H1 (cell line): ENCODE measurements around the gene CUEDC1. TPM values are rescaled to one million over a fixed set of nuclear protein-coding genes. Genes with fewer than 3 reads are reported as not detected.

Experiments
- CTCF ChIA-PET: fragments of 300-600 bp; sonication (Branson Sonifier 250); formaldehyde crosslinking; loops from one replicate; lab custom pipeline; 2021; ENCODE audit not compliant: partially characterized antibody; lab: Charles Lee
- POLR2A ChIA-PET: fragments of 300-600 bp; sonication (Branson Sonifier 250); formaldehyde crosslinking; loops from one replicate; lab custom pipeline; 2021; ENCODE audit warnings: inconsistent platforms; ENCODE audit not compliant: partially characterized antibody; lab: Charles Lee
- DNase-seq, 2 experiments: peaks; one replicate each; pipeline versions ENCODE4 v3.0.0 to v3.0.0-alpha.2; 2010 to 2022; ENCODE audit warnings: low spot score in 2 of 2, low read depth in 1 of 2, mixed read lengths in 1 of 2
- FAIRE-seq: peaks from 2 replicates; lab custom pipeline; 2011; peaks lifted over from hg19 to GRCh38; lab: Jason Lieb, UNC
- H2AFZ ChIP-seq: 2 replicates; pipeline ENCODE4 v1.8.1; 2012; ENCODE audit warnings: low read length, inconsistent platforms
- H2AK5ac ChIP-seq: 2 replicates; pipeline ENCODE4 v1.6.1; 2013; ENCODE audit warnings: low read depth, low read length
- H2BK120ac ChIP-seq: replicated peaks from 2 replicates; pipeline ENCODE3; 2013; ENCODE audit warnings: low read depth, low read length, inconsistent platforms
- H2BK12ac ChIP-seq: 2 replicates; pipeline ENCODE4 v1.6.1; 2013; ENCODE audit warnings: low read depth, low read length
- H2BK15ac ChIP-seq: 2 replicates; pipeline ENCODE4 v1.6.1; 2013; ENCODE audit warnings: low read length
- H2BK20ac ChIP-seq: 2 replicates; pipeline ENCODE4 v1.6.1; 2013; ENCODE audit warnings: low read length
- H2BK5ac ChIP-seq: 2 replicates; pipeline ENCODE4 v1.6.1; 2013; ENCODE audit warnings: low read depth, low read length
- H3K14ac ChIP-seq: 2 replicates; pipeline ENCODE4 v1.6.1; 2013; ENCODE audit warnings: inconsistent platforms; ENCODE audit not compliant: insufficient read length
- H3K18ac ChIP-seq: 2 replicates; pipeline ENCODE4 v1.6.1; 2013; ENCODE audit warnings: low read length; ENCODE audit errors: extremely low read depth
- H3K23ac ChIP-seq: 2 replicates; pipeline ENCODE4 v1.6.1; 2013; ENCODE audit warnings: inconsistent platforms; ENCODE audit not compliant: insufficient read length
- H3K23me2 ChIP-seq: 2 replicates; pipeline ENCODE4 v1.6.1; 2013; ENCODE audit warnings: low read depth, low read length
- H3K27ac ChIP-seq: 2 replicates; pipeline ENCODE4 v1.6.1; 2011; ENCODE audit warnings: low read depth, low read length, inconsistent platforms
- H3K27me3 ChIP-seq, 4 experiments: replicated peaks in 1 of 4; 1 replicate in 1 of 4; 2 replicates in 3 of 4; pipeline versions ENCODE4 v1.6.1 to v1.8.1; 2011 to 2013; ENCODE audit warnings: low read length in 3 of 4, mild to moderate bottlenecking in 3 of 4, inconsistent platforms in 2 of 4, mixed read lengths in 2 of 4, moderate library complexity in 1 of 4; ENCODE audit not compliant: control insufficient read depth in 3 of 4, insufficient read depth in 3 of 4; ENCODE audit errors: extremely low read depth in 1 of 4
- H3K36me3 ChIP-seq, 4 experiments: 2 replicates each; pipeline versions ENCODE4 v1.6.1 to v1.8.1; 2011 to 2013; ENCODE audit warnings: mild to moderate bottlenecking in 4 of 4, low read length in 3 of 4, moderate library complexity in 2 of 4, control low read depth in 1 of 4, inconsistent platforms in 1 of 4; ENCODE audit not compliant: insufficient read depth in 4 of 4, control insufficient read depth in 2 of 4
- H3K4ac ChIP-seq: replicated peaks from 2 replicates; pipeline ENCODE3; 2013; ENCODE audit warnings: low read length, low read depth, mixed read lengths, inconsistent platforms; ENCODE audit not compliant: insufficient read length
- H3K4me1 ChIP-seq, 4 experiments: replicated peaks in 1 of 4; 1 replicate in 1 of 4; 2 replicates in 3 of 4; pipeline versions ENCODE4 v1.6.1 to v1.8.1; 2011 to 2013; ENCODE audit warnings: low read length in 3 of 4, inconsistent platforms in 2 of 4, mixed read lengths in 1 of 4; ENCODE audit not compliant: insufficient read depth in 4 of 4, control insufficient read depth in 3 of 4
- H3K4me2 ChIP-seq, 2 experiments: 2 replicates each; pipeline versions ENCODE4 v1.6.1 to v1.8.1; 2011 to 2013; ENCODE audit warnings: low read depth in 2 of 2, low read length in 2 of 2, control low read depth in 1 of 2, inconsistent platforms in 1 of 2, mild to moderate bottlenecking in 1 of 2; ENCODE audit not compliant: insufficient read depth in 1 of 2
- H3K4me3 ChIP-seq, 4 experiments: fragments of 200-600, 300-600 bp in 1 of 4; sonication (generic), shearing (Covaris generic), sonication (Bioruptor Twin) in 1 of 4; 2 replicates each; pipeline versions ENCODE4 v1.5.1 to v1.8.1; 2011 to 2016; ENCODE audit warnings: low read length in 4 of 4, low read depth in 3 of 4, control low read depth in 2 of 4, inconsistent platforms in 2 of 4, mild to moderate bottlenecking in 2 of 4, mixed read lengths in 1 of 4, moderate library complexity in 1 of 4; ENCODE audit not compliant: insufficient read depth in 2 of 4; ENCODE audit errors: extremely low read depth in 1 of 4
- H3K56ac ChIP-seq: replicated peaks from 2 replicates; pipeline ENCODE3; 2013; ENCODE audit warnings: low read depth, mild to moderate bottlenecking, mixed read lengths, low read length, inconsistent platforms; ENCODE audit not compliant: insufficient read length
- H3K79me1 ChIP-seq: 2 replicates; pipeline ENCODE4 v1.6.1; 2013; ENCODE audit warnings: low read depth, low read length, control low read depth
- H3K79me2 ChIP-seq, 2 experiments: 2 replicates each; pipeline versions ENCODE4 v1.6.1 to v1.8.1; 2012 to 2013; ENCODE audit warnings: low read length in 2 of 2, mild to moderate bottlenecking in 2 of 2, inconsistent platforms in 1 of 2; ENCODE audit not compliant: insufficient read depth in 2 of 2, control insufficient read depth in 1 of 2
- H3K9ac ChIP-seq, 4 experiments: replicated peaks in 1 of 4; 1 replicate in 1 of 4; 2 replicates in 3 of 4; pipeline versions ENCODE4 v1.6.1 to v1.8.1; 2011 to 2013; ENCODE audit warnings: low read depth in 3 of 4, low read length in 3 of 4, control low read depth in 2 of 4, mild to moderate bottlenecking in 2 of 4, moderate library complexity in 2 of 4, inconsistent platforms in 1 of 4; ENCODE audit errors: extremely low read depth in 1 of 4
- H3K9me3 ChIP-seq, 2 experiments: 2 replicates each; pipeline versions ENCODE4 v1.6.1 to v1.8.1; 2012 to 2013; ENCODE audit warnings: mild to moderate bottlenecking in 2 of 2, moderate library complexity in 2 of 2, control low read depth in 1 of 2, inconsistent platforms in 1 of 2, low read depth in 1 of 2, low read length in 1 of 2, mixed read lengths in 1 of 2; ENCODE audit not compliant: insufficient read depth in 2 of 2
- H4K20me1 ChIP-seq, 2 experiments: replicated peaks in 1 of 2; 2 replicates each; pipeline versions ENCODE3 to v1.8.1; 2011 to 2013; ENCODE audit warnings: inconsistent platforms in 2 of 2, low read length in 2 of 2, mild to moderate bottlenecking in 1 of 2; ENCODE audit not compliant: insufficient read depth in 2 of 2, control insufficient read depth in 1 of 2
- H4K5ac ChIP-seq: 2 replicates; pipeline ENCODE4 v1.6.1; 2013; ENCODE audit warnings: low read length, low read depth, mixed read lengths, inconsistent platforms; ENCODE audit not compliant: insufficient read length
- H4K8ac ChIP-seq: 2 replicates; pipeline ENCODE4 v1.8.0; 2013; ENCODE audit warnings: mild to moderate bottlenecking, moderate library complexity, low read length, inconsistent platforms; ENCODE audit not compliant: insufficient read depth; ENCODE audit errors: extremely low read depth
- H4K91ac ChIP-seq: replicated peaks from 2 replicates; pipeline ENCODE3; 2013; ENCODE audit warnings: low read length, mixed read lengths, inconsistent platforms; ENCODE audit not compliant: insufficient read length
- CBX8 ChIP-seq: fragments of 300-800, 300-1000 bp; sonication (generic); IDR thresholded peaks from 2 replicates; pipeline ENCODE4 v1.7.1; 2016; ENCODE audit warnings: low read depth, low read length, borderline replicate concordance
- CTCF ChIP-seq, 3 experiments: IDR thresholded peaks; 1 replicate in 2 of 3; 2 replicates in 1 of 3; pipeline versions ENCODE4 v1.5.1 to v1.6.1; 2011; ENCODE audit warnings: low read length in 3 of 3, mild to moderate bottlenecking in 3 of 3, inconsistent platforms in 2 of 3, low read depth in 1 of 3, moderate library complexity in 1 of 3; ENCODE audit not compliant: insufficient read depth in 1 of 3; ENCODE audit errors: control extremely low read depth in 1 of 3
- EP300 ChIP-seq, 2 experiments: IDR thresholded peaks; 1 replicate in 1 of 2; 2 replicates in 1 of 2; pipeline ENCODE4 v1.6.1; 2011 to 2012; ENCODE audit warnings: low read depth in 2 of 2, low read length in 2 of 2, mild to moderate bottlenecking in 2 of 2, borderline replicate concordance in 1 of 2, inconsistent platforms in 1 of 2, moderate library complexity in 1 of 2
- POLR2A ChIP-seq, 2 experiments: IDR thresholded peaks; 1 replicate in 1 of 2; 2 replicates in 1 of 2; pipeline ENCODE4 v1.6.1; 2011; ENCODE audit warnings: low read depth in 2 of 2, low read length in 2 of 2, mild to moderate bottlenecking in 2 of 2; ENCODE audit errors: control extremely low read depth in 1 of 2
- POLR2AphosphoS5 ChIP-seq: IDR thresholded peaks from 2 replicates; pipeline ENCODE4 v1.6.1; 2011; ENCODE audit warnings: low read depth, low read length
- SIRT6 ChIP-seq: IDR thresholded peaks from one replicate; pipeline ENCODE4 v1.7.1; 2012; ENCODE audit warnings: low read length, inconsistent platforms
- SP1 ChIP-seq: IDR thresholded peaks from 2 replicates; pipeline ENCODE4 v1.6.1; 2011; ENCODE audit warnings: low read depth, low read length
- SP2 ChIP-seq: IDR thresholded peaks from 2 replicates; pipeline ENCODE4 v1.6.1; 2012; ENCODE audit warnings: mild to moderate bottlenecking, low read length, inconsistent platforms
- TAF1 ChIP-seq: IDR thresholded peaks from 2 replicates; pipeline ENCODE4 v1.6.1; 2011; ENCODE audit warnings: mild to moderate bottlenecking, low read depth, low read length
- YY1 ChIP-seq: IDR thresholded peaks from 2 replicates; pipeline ENCODE4 v1.6.1; 2011; ENCODE audit warnings: low read depth, mild to moderate bottlenecking, low read length
- WGBS, 2 experiments: shearing (Covaris generic) in 1 of 2; methylation state at CpG; one replicate each; pipeline versions ENCODE4 v1.1.6 to v1.1.7; 2013 to 2015; ENCODE audit warnings: low lambda C conversion rate in 2 of 2, mixed read lengths in 2 of 2, inconsistent platforms in 1 of 2, low coverage in 1 of 2, missing lambda C conversion rate in 1 of 2; ENCODE audit not compliant: insufficient replicate concordance in 2 of 2, insufficient coverage in 1 of 2, insufficient read length in 1 of 2; ENCODE audit errors: extremely low coverage in 1 of 2, missing lambda C conversion rate in 1 of 2; 5-methylcytosine and 5-hydroxymethylcytosine counted together
- polyA plus RNA-seq, 7 experiments: library from polyadenylated mRNA; depleted of rRNA in 3 of 7; stranded (reverse) in 5 of 7; unstranded in 2 of 7; fragments of >200 nt in 5 of 7; fragments of 200-250 nt in 2 of 7; gene quantifications; 1 replicate in 5 of 7; 2 replicates in 1 of 7; 4 replicates in 1 of 7; pipeline versions ENCODE4 v1.2.1 to v1.2.3, GENCODE V29; 2011 to 2013; ENCODE audit warnings: missing spikeins in 2 of 7, mixed read lengths in 2 of 7
- total RNA-seq: library from RNA; stranded (reverse); fragmentation: NEBNext Ultra II Directional; extraction: Animal tissue kit (Norgen Biotek cat#: 25700); gene quantifications from 2 replicates; pipeline ENCODE4 v1.2.1, GENCODE V29; 2021

The CUEDC1 gene
- total and polyA plus RNA-seq, 2 of the 8 experiments (the other 6 are each of a cell fraction or from before 2014, with no cell fraction given) = 4.0 to 10.7 TPM

- H3K4me2 ChIP-seq = no peak overlapping the region
- no peak overlapping the region for H2BK15ac ChIP-seq
- no peak overlapping the region for H2AFZ ChIP-seq
- H3K79me2 ChIP-seq = 0 out of 4 replicates have a peak, but pooled peaks cover 0 to 3% of the 10 kb centered on the region in 2 experiments
- no peak overlapping the region for H2BK5ac ChIP-seq
- H3K9me3 ChIP-seq = no peaks in the 10 kb centered on the region
- no peak overlapping the region for H2BK120ac ChIP-seq
- no peak overlapping the region for H2BK20ac ChIP-seq
- no peak overlapping the region for H4K5ac ChIP-seq
- no peak overlapping the region for H3K4ac ChIP-seq
- H4K91ac ChIP-seq = no peak overlapping the region
- peaks cover 0 to 24% (median 10%) of the 10 kb centered on the region in 4 experiments; a peak in 3 of 8 replicates for H3K36me3 ChIP-seq
- FAIRE-seq (no peak), DNase-seq (no peak)
- no peak overlapping the region for H3K27ac ChIP-seq
- CTCF ChIA-PET = interaction anchor here (0.6 to 15.0 kb wide), 31 partner anchors 9 to 255 kb away, joined by 3 to 384 read pairs (median 4); partner anchors contain the start of genes MRPS23 and SRSF1
- WGBS, 2 experiments = 70% methylated on average over 4 of the region's 4 CpGs; no CpG with 5 or more reads in 1 of the 2 experiments
- H3K27me3 ChIP-seq = no peaks in the 10 kb centered on the region
- H3K56ac ChIP-seq = no peak overlapping the region
- H3K18ac ChIP-seq = no peak overlapping the region
- no peaks in the 10 kb centered on the region for H3K23me2 ChIP-seq
- H4K8ac ChIP-seq = no peak overlapping the region
- no peak overlapping the region for H2BK12ac ChIP-seq
- POLR2A ChIA-PET = interaction anchor here (1.0 to 28.0 kb wide), 14 partner anchors 8 to 162 kb away, joined by 3 to 672 read pairs (median 9); partner anchors contain the start of genes DYNLL2, MRPS23 and SRSF1
- no peak overlapping the region for H3K23ac ChIP-seq
- H3K79me1 ChIP-seq = no peaks in the 10 kb centered on the region
- no peak overlapping the region for H3K4me3 ChIP-seq
- H3K14ac ChIP-seq = no peak overlapping the region
- no peak overlapping the region for H2AK5ac ChIP-seq
- peaks cover 0 to 6% of the 10 kb centered on the region in 2 experiments for H4K20me1 ChIP-seq
- H3K4me1 ChIP-seq = peaks cover 0 to 9% (median 0%) of the 10 kb centered on the region in 4 experiments; a peak in 1 of 7 replicates
- H3K9ac ChIP-seq = no peak overlapping the region
- no peak for TF ChIP-seq SIRT6
- TF ChIP-seq TAF1 = no peak
- no peak for TF ChIP-seq CBX8
- peak; percentile 50 to 76 for TF ChIP-seq POLR2A (IDR thresholded peaks at IDR 0.05; ENCODE audit: control extremely low read depth in 1 of 2, low read depth in 2 of 2, low read length in 2 of 2)
- peak; percentile 17 to 74 (median 67) for TF ChIP-seq CTCF (IDR thresholded peaks at IDR 0.05; ENCODE audit: control extremely low read depth in 1 of 3, insufficient read depth in 1 of 3, low read depth in 1 of 3, low read length in 3 of 3)
- TF ChIP-seq YY1 = no peak
- no peak for TF ChIP-seq SP1
- TF ChIP-seq SP2 = no peak
- no peak for TF ChIP-seq EP300 (IDR thresholded peaks at IDR 0.05; ENCODE audit: borderline replicate concordance in 1 of 2, low read depth in 2 of 2, low read length in 2 of 2)
- TF ChIP-seq POLR2AphosphoS5 = peak; percentile 82
These were observed 40.1 kb upstream of the CUEDC1 start for GRCh38 chr17:57995076-57995956.
